ENCODE results near the gene P4HB. TPM values are rescaled to one million over a fixed set of nuclear protein-coding genes. Genes with fewer than 3 reads are reported as not detected.

Gene P4HB
- total and polyA plus RNA-seq, 10 of the 15 experiments (the other 5 are each of a cell fraction or from before 2014, with no cell fraction given) = 4.7 to 549 (median 361) TPM

DNA sequence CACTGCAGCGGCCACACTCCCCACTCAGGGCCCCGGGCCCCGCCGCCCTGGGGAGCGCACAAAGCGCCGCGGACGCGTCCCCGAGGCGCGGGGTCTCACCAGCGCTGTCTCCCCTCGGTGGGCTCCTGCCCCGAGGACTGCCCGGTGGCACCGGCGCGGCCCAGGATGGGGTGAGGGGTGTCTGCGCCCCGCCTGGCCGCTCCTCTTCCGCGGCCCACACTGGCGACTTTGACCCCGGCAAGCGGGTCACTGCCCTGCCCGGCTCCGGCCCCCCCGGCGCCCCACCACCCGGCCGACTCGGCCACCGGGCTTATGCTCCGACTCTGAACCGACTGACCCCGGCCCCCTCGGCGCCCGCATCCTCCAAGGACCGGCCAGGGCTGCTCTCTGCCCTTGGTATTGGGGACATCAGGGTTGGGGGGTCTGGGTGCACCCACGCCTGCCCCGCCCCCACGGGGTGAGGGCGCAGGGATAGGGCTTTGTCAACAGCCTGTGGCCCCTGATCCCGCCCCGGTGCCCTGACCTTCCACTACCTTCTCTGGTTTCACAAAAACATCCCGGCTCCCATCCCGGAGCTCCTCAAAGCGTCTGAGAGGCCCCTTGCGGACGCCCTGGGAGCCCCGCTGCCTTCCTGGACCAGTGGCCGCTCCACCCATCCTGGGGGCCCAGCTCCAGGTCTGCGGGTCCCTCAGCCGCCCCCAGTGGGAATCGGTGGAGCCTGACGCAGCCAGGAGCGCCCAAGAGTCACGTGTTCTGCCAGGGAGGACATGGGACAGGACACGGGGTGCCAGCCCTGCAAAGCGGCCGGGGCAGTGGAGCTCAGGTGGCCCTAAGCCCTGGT, 55.6 kb downstream of the P4HB start (continued):
- TF ChIP-seq, protein P1, sequence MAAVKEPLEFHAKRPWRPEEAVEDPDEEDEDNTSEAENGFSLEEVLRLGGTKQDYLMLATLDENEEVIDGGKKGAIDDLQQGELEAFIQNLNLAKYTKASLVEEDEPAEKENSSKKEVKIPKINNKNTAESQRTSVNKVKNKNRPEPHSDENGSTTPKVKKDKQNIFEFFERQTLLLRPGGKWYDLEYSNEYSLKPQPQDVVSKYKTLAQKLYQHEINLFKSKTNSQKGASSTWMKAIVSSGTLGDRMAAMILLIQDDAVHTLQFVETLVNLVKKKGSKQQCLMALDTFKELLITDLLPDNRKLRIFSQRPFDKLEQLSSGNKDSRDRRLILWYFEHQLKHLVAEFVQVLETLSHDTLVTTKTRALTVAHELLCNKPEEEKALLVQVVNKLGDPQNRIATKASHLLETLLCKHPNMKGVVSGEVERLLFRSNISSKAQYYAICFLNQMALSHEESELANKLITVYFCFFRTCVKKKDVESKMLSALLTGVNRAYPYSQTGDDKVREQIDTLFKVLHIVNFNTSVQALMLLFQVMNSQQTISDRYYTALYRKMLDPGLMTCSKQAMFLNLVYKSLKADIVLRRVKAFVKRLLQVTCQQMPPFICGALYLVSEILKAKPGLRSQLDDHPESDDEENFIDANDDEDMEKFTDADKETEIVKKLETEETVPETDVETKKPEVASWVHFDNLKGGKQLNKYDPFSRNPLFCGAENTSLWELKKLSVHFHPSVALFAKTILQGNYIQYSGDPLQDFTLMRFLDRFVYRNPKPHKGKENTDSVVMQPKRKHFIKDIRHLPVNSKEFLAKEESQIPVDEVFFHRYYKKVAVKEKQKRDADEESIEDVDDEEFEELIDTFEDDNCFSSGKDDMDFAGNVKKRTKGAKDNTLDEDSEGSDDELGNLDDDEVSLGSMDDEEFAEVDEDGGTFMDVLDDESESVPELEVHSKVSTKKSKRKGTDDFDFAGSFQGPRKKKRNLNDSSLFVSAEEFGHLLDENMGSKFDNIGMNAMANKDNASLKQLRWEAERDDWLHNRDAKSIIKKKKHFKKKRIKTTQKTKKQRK (IDR thresholded peaks at IDR 0.05; ENCODE audit: low read depth, low read length) = no peak
- TF ChIP-seq NR2C1 (IDR thresholded peaks at IDR 0.05) = no peak
- TF ChIP-seq, protein P2, sequence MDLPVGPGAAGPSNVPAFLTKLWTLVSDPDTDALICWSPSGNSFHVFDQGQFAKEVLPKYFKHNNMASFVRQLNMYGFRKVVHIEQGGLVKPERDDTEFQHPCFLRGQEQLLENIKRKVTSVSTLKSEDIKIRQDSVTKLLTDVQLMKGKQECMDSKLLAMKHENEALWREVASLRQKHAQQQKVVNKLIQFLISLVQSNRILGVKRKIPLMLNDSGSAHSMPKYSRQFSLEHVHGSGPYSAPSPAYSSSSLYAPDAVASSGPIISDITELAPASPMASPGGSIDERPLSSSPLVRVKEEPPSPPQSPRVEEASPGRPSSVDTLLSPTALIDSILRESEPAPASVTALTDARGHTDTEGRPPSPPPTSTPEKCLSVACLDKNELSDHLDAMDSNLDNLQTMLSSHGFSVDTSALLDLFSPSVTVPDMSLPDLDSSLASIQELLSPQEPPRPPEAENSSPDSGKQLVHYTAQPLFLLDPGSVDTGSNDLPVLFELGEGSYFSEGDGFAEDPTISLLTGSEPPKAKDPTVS (IDR thresholded peaks at IDR 0.05; ENCODE audit: low read depth, low read length) = no peak
- TF ChIP-seq SMAD5 (IDR thresholded peaks at IDR 0.05; ENCODE audit: low read depth) = no peak
- TF ChIP-seq LARP7 (IDR thresholded peaks at IDR 0.05) = no peak
- TF ChIP-seq, protein P3, sequence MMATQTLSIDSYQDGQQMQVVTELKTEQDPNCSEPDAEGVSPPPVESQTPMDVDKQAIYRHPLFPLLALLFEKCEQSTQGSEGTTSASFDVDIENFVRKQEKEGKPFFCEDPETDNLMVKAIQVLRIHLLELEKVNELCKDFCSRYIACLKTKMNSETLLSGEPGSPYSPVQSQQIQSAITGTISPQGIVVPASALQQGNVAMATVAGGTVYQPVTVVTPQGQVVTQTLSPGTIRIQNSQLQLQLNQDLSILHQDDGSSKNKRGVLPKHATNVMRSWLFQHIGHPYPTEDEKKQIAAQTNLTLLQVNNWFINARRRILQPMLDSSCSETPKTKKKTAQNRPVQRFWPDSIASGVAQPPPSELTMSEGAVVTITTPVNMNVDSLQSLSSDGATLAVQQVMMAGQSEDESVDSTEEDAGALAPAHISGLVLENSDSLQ (IDR thresholded peaks at IDR 0.05) = no peak
- TF ChIP-seq, protein P4, sequence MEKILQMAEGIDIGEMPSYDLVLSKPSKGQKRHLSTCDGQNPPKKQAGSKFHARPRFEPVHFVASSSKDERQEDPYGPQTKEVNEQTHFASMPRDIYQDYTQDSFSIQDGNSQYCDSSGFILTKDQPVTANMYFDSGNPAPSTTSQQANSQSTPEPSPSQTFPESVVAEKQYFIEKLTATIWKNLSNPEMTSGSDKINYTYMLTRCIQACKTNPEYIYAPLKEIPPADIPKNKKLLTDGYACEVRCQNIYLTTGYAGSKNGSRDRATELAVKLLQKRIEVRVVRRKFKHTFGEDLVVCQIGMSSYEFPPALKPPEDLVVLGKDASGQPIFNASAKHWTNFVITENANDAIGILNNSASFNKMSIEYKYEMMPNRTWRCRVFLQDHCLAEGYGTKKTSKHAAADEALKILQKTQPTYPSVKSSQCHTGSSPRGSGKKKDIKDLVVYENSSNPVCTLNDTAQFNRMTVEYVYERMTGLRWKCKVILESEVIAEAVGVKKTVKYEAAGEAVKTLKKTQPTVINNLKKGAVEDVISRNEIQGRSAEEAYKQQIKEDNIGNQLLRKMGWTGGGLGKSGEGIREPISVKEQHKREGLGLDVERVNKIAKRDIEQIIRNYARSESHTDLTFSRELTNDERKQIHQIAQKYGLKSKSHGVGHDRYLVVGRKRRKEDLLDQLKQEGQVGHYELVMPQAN (conservative IDR thresholded peaks at IDR 0.05) = no peak
- TF ChIP-seq, protein P5, sequence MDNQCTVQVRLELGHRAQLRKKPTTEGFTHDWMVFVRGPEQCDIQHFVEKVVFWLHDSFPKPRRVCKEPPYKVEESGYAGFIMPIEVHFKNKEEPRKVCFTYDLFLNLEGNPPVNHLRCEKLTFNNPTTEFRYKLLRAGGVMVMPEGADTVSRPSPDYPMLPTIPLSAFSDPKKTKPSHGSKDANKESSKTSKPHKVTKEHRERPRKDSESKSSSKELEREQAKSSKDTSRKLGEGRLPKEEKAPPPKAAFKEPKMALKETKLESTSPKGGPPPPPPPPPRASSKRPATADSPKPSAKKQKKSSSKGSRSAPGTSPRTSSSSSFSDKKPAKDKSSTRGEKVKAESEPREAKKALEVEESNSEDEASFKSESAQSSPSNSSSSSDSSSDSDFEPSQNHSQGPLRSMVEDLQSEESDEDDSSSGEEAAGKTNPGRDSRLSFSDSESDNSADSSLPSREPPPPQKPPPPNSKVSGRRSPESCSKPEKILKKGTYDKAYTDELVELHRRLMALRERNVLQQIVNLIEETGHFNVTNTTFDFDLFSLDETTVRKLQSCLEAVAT (IDR thresholded peaks at IDR 0.05) = no peak
